Liver (tissue), 9 donors: ENCODE results near the gene HOOK2. TPM values are rescaled to one million over a fixed set of nuclear protein-coding genes. Genes with fewer than 3 reads are reported as not detected.

ENCODE experiments used
- DNase-seq: peaks from one replicate; pipeline ENCODE4 v3.0.0-alpha.2; 2017; ENCODE audit warnings: low spot score
- H3K27ac ChIP-seq, 2 donors: one replicate each; pipeline ENCODE4 v1.7.0; 2013; ENCODE audit warnings: inconsistent platforms in 2 of 2, low read length in 2 of 2, control low read depth in 1 of 2, low read depth in 1 of 2, mild to moderate bottlenecking in 1 of 2
- H3K27me3 ChIP-seq, 4 donors: one replicate each; pipeline versions ENCODE4 v1.6.1 to v1.7.0; 2013; ENCODE audit warnings: low read length in 3 of 4, inconsistent platforms in 1 of 4, mild to moderate bottlenecking in 1 of 4, moderate library complexity in 1 of 4; ENCODE audit not compliant: control insufficient read depth in 4 of 4, insufficient read depth in 4 of 4
- H3K36me3 ChIP-seq, 4 donors: one replicate each; pipeline versions ENCODE4 v1.6.1 to v1.7.0; 2013; ENCODE audit warnings: low read length in 3 of 4, mild to moderate bottlenecking in 3 of 4, low read depth in 1 of 4, moderate library complexity in 1 of 4; ENCODE audit not compliant: control insufficient read depth in 4 of 4, insufficient read depth in 3 of 4
- H3K4me1 ChIP-seq, 4 donors: one replicate each; pipeline versions ENCODE4 v1.6.1 to v1.7.0; 2013; ENCODE audit warnings: low read length in 3 of 4, mild to moderate bottlenecking in 3 of 4, moderate library complexity in 1 of 4; ENCODE audit not compliant: control insufficient read depth in 4 of 4, insufficient read depth in 4 of 4
- H3K4me3 ChIP-seq, 3 donors: one replicate each; pipeline versions ENCODE4 v1.6.1 to v1.7.0; 2013; ENCODE audit warnings: low read length in 3 of 3, control low read depth in 1 of 3, low read depth in 1 of 3, mild to moderate bottlenecking in 1 of 3
- H3K9ac ChIP-seq, 2 donors: one replicate each; pipeline ENCODE4 v1.7.0; 2013; ENCODE audit warnings: low read length in 2 of 2, mild to moderate bottlenecking in 2 of 2, moderate library complexity in 2 of 2, control low read depth in 1 of 2, low read depth in 1 of 2
- H3K9me3 ChIP-seq, 4 donors: one replicate each; pipeline versions ENCODE4 v1.6.1 to v1.7.0; 2013; ENCODE audit warnings: low read length in 3 of 4; ENCODE audit not compliant: control insufficient read depth in 4 of 4
- ATF3 ChIP-seq: IDR thresholded peaks from 2 replicates; pipeline ENCODE4 v1.6.1; 2016; ENCODE audit warnings: antibody characterized with exemption
- CTCF ChIP-seq: fragments of 150-350 bp; IDR thresholded peaks from 2 replicates; pipeline ENCODE4 v1.5.1; 2017; ENCODE audit warnings: improper control_type of control experiment, low read depth, low read length; ENCODE audit not compliant: missing input control
- EGR1 ChIP-seq, 2 donors: IDR thresholded peaks; 2 replicates each; pipeline ENCODE4 v1.6.1; 2016 to 2018; ENCODE audit warnings: antibody characterized with exemption in 2 of 2, low read depth in 2 of 2
- FOXA1 ChIP-seq: IDR thresholded peaks from 2 replicates; pipeline ENCODE4 v1.6.1; 2016; ENCODE audit warnings: antibody characterized with exemption
- FOXA2 ChIP-seq: IDR thresholded peaks from 2 replicates; pipeline ENCODE4 v1.6.1; 2016; ENCODE audit warnings: antibody characterized with exemption
- GABPA ChIP-seq, 2 donors: IDR thresholded peaks in 1 of 2; conservative IDR thresholded peaks in 1 of 2; 2 replicates each; pipeline ENCODE4 v1.6.1; 2016; ENCODE audit warnings: antibody characterized with exemption in 2 of 2, mild to moderate bottlenecking in 1 of 2, moderate library complexity in 1 of 2
- HNF4A ChIP-seq, 2 donors: conservative IDR thresholded peaks; 2 replicates each; pipeline ENCODE4 v1.6.1; 2016; ENCODE audit warnings: antibody characterized with exemption in 2 of 2, mild to moderate bottlenecking in 2 of 2
- HNF4G ChIP-seq: IDR thresholded peaks from 2 replicates; pipeline ENCODE4 v1.6.1; 2016; ENCODE audit warnings: antibody characterized with exemption
- JUND ChIP-seq, 2 donors: IDR thresholded peaks; 2 replicates each; pipeline ENCODE4 v1.6.1; 2016; ENCODE audit warnings: antibody characterized with exemption in 2 of 2
- NR2F2 ChIP-seq: IDR thresholded peaks from 2 replicates; pipeline ENCODE4 v1.6.1; 2016; ENCODE audit warnings: antibody characterized with exemption
- RAD21 ChIP-seq, 2 donors: IDR thresholded peaks; 2 replicates each; pipeline ENCODE4 v1.6.1; 2016; ENCODE audit warnings: antibody characterized with exemption in 2 of 2, mild to moderate bottlenecking in 2 of 2
- REST ChIP-seq: IDR thresholded peaks from 2 replicates; pipeline ENCODE4 v1.6.1; 2016; ENCODE audit warnings: antibody characterized with exemption, mild to moderate bottlenecking
- RXRA ChIP-seq, 2 donors: IDR thresholded peaks; 2 replicates each; pipeline ENCODE4 v1.6.1; 2017 to 2018; ENCODE audit warnings: antibody characterized with exemption in 2 of 2, mild to moderate bottlenecking in 1 of 2
- SP1 ChIP-seq: IDR thresholded peaks from 2 replicates; pipeline ENCODE4 v1.6.1; 2018; ENCODE audit warnings: antibody characterized with exemption, mild to moderate bottlenecking
- TAF1 ChIP-seq: conservative IDR thresholded peaks from 2 replicates; pipeline ENCODE4 v1.6.1; 2016; ENCODE audit warnings: antibody characterized with exemption, mild to moderate bottlenecking
- YY1 ChIP-seq: IDR thresholded peaks from 2 replicates; pipeline ENCODE4 v1.6.1; 2016; ENCODE audit warnings: antibody characterized with exemption, mild to moderate bottlenecking
- WGBS: extraction: QIAGEN DNeasy Blood & Tissue Kit; methylation state at CpG from one replicate; pipeline ENCODE4 v1.1.7; 2013; 5-methylcytosine and 5-hydroxymethylcytosine counted together
- polyA plus RNA-seq, 2 donors: library from polyadenylated mRNA; stranded (reverse) in 1 of 2; unstranded in 1 of 2; fragments of 200-250 nt in 1 of 2; fragments of >200 nt in 1 of 2; fragmentation: Nextera tagmentation in 1 of 2; extraction: Ambion mirVana in 1 of 2; gene quantifications; one replicate each; pipeline versions ENCODE4 v1.2.1 to v1.2.3, GENCODE V29; 2013 to 2015
- total RNA-seq, 2 donors: library from RNA; depleted of rRNA; stranded (reverse); fragments of >200 nt; gene quantifications; one replicate each; pipeline ENCODE4 v1.2.3, GENCODE V29; 2014
- TF ChIP-seq, protein P1 (sequence below): IDR thresholded peaks from 2 replicates; pipeline ENCODE4 v1.6.1; 2016; ENCODE audit warnings: antibody characterized with exemption
- donor health status: healthy.
- donor health status: healthy.
- donor health status: healthy.
- donor health status: healthy.
- donor health status: healthy.

The HOOK2 gene
- total and polyA plus RNA-seq, 4 donors: 11.3 to 36.4 (median 15.0) TPM

GRCh38 chr19:12766051-12766521 is 9.3 kb downstream of the HOOK2 start:
- DNase-seq: peak; percentile 93
- Histone ChIP-seq H3K9ac (no peak overlapping the region), H3K4me3 (peak overlapping the region; percentile 36 to 52 (median 41)), H3K36me3 (peaks cover 7 to 33% (median 12%) of the 10 kb centered on the region in 4 donors), H3K27ac (peak overlapping the region in 1 of 2 donors; percentile 35), H3K4me1 (peaks cover 0 to 14% (median under 1%) of the 10 kb centered on the region in 4 donors), H3K27me3 (no peaks in the 10 kb centered on the region), H3K9me3 (no peaks in the 10 kb centered on the region)
- TF ChIP-seq YY1: no peak
- peak; percentile 66 to 92 for TF ChIP-seq RAD21 (IDR thresholded peaks at IDR 0.05)
- peak; percentile 54 for TF ChIP-seq CTCF
- WGBS: 60% methylated on average over 30 of the region's 30 CpGs

DNA sequence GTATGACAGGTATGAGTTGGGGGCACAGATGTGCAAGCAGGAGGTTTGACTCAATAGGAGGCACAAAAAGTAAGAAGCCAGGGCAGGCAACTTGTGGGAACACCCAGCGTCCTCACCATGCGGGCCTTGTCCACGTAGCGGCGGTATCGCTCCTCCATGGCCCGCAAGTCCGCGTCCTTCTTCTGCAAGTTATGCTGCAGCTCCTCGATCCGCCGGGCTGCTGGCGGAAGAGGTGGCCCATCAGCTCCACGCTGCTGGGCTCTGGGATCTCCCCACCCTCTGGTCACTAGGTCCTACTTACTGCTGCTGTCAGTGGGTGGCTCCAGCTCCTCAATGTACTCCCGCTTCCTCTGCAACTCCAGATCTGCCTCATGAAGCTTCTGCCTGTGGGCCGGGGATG is 10.7 kb downstream of the HOOK2 start:
- DNase-seq: no peak
- TF ChIP-seq TAF1 (no peak), EGR1 (IDR thresholded peaks at IDR 0.05; ENCODE audit: low read depth in 2 of 2) (no peak)
- peaks cover 5 to 25% (median 10%) of the 10 kb centered on the region in 4 donors for H3K36me3 ChIP-seq
- no peak overlapping the region for H3K4me3 ChIP-seq
- WGBS: 98% methylated on average over 16 of the region's 16 CpGs
- H3K9me3 ChIP-seq: no peaks in the 10 kb centered on the region
- H3K9ac ChIP-seq: no peak overlapping the region
- peaks cover 0 to 14% (median under 1%) of the 10 kb centered on the region in 4 donors for H3K4me1 ChIP-seq
- H3K27me3 ChIP-seq: no peaks in the 10 kb centered on the region
- H3K27ac ChIP-seq: no peak overlapping the region

GRCh38 chr19:12763100-12763499 is 12.3 kb downstream of the HOOK2 start:
- H3K4me3 ChIP-seq: no peak overlapping the region
- TF ChIP-seq TAF1 (no peak), REST (no peak), FOXA1 (no peak), CTCF (no peak), JUND (IDR thresholded peaks at IDR 0.05) (no peak), NR2F2 (no peak), FOXA2 (no peak), HNF4G (no peak), RAD21 (IDR thresholded peaks at IDR 0.05) (no peak), RXRA (IDR thresholded peaks at IDR 0.05) (no peak), GABPA (IDR thresholded peaks at IDR 0.05 in 1 of 2, conservative IDR thresholded peaks at IDR 0.05 in 1 of 2) (no peak), HNF4A (conservative IDR thresholded peaks at IDR 0.05) (no peak), SP1 (no peak), EGR1 (IDR thresholded peaks at IDR 0.05; ENCODE audit: low read depth in 2 of 2) (no peak), YY1 (no peak), ATF3 (no peak)
- TF ChIP-seq, protein P1, sequence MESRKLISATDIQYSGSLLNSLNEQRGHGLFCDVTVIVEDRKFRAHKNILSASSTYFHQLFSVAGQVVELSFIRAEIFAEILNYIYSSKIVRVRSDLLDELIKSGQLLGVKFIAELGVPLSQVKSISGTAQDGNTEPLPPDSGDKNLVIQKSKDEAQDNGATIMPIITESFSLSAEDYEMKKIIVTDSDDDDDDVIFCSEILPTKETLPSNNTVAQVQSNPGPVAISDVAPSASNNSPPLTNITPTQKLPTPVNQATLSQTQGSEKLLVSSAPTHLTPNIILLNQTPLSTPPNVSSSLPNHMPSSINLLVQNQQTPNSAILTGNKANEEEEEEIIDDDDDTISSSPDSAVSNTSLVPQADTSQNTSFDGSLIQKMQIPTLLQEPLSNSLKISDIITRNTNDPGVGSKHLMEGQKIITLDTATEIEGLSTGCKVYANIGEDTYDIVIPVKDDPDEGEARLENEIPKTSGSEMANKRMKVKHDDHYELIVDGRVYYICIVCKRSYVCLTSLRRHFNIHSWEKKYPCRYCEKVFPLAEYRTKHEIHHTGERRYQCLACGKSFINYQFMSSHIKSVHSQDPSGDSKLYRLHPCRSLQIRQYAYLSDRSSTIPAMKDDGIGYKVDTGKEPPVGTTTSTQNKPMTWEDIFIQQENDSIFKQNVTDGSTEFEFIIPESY: no peak
- no peak overlapping the region for H3K9ac ChIP-seq
- H3K9me3 ChIP-seq: no peaks in the 10 kb centered on the region
- H3K27ac ChIP-seq: no peak overlapping the region
- H3K36me3 ChIP-seq: peaks cover 4 to 18% (median 8%) of the 10 kb centered on the region in 4 donors
- no peak for DNase-seq
- peaks cover 0 to 15% (median 1%) of the 10 kb centered on the region in 4 donors for H3K4me1 ChIP-seq
- WGBS: 68% methylated on average over 11 of the region's 11 CpGs
- no peaks in the 10 kb centered on the region for H3K27me3 ChIP-seq
